ENCODE measurements around the gene NIN.
"Not testable (repeated sequence)": the region's sequence is repeated elsewhere in the genome, so short reads cannot be mapped to it uniquely, and the experiment has no call there.

GRCh38 chr14:50819303-50819702 is 11.7 kb downstream of the NIN start:
- not testable (repeated sequence) for TF ChIP-seq CTCF, POLR2A (IDR thresholded peaks at IDR 0.05)
